A673 (cell line): Measurements from ENCODE around the gene SCEL. TPM values are rescaled to one million over a fixed set of nuclear protein-coding genes. Genes with fewer than 3 reads are reported as not detected.

Experiments
- BruUV-seq: library from RNA; stranded (reverse); fragments of 400-500 nt; replicated peaks from 2 replicates; lab custom pipeline; 2021; lab: Mats Ljungman, UMichigan
- CTCF ChIA-PET: fragments of 300-600 bp; sonication (Branson Sonifier 250); formaldehyde crosslinking; loops from one replicate; lab custom pipeline; 2022; ENCODE audit warnings: antibody characterized with exemption; lab: Charles Lee
- POLR2A ChIA-PET: fragments of 300-600 bp; sonication (Branson Sonifier 250); formaldehyde crosslinking; loops from one replicate; lab custom pipeline; 2022; ENCODE audit warnings: antibody characterized with exemption; ENCODE audit not compliant: low non-redundant PET; lab: Charles Lee
- DNase-seq: peaks from one replicate; pipeline ENCODE4 v3.0.0-alpha.2; 2015; ENCODE audit warnings: low spot score
- H3K27ac ChIP-seq: fragments of 200-600 bp; sonication (generic); 2 replicates; pipeline ENCODE4 v1.5.1; 2016; ENCODE audit warnings: mixed run types, low read depth, mild to moderate bottlenecking, mixed read lengths, antibody characterized with exemption, low read length; ENCODE audit not compliant: poor library complexity, severe bottlenecking
- H3K27me3 ChIP-seq: fragments of 200-600 bp; sonication (generic); replicated peaks from 2 replicates; pipeline ENCODE4 v1.6.1; 2017; ENCODE audit warnings: mixed run types, low read depth, mild to moderate bottlenecking, mixed read lengths, antibody characterized with exemption, low read length; ENCODE audit not compliant: insufficient read depth, poor library complexity
- H3K36me3 ChIP-seq: fragments of 200-600 bp; sonication (generic); 2 replicates; pipeline ENCODE4 v1.6.1; 2016; ENCODE audit warnings: mixed run types, mild to moderate bottlenecking, mixed read lengths, antibody characterized with exemption, low read length; ENCODE audit not compliant: insufficient read depth, poor library complexity, severe bottlenecking
- H3K4me1 ChIP-seq: fragments of 200-600 bp; sonication (generic); 2 replicates; pipeline ENCODE4 v1.6.1; 2017; ENCODE audit warnings: mixed run types, mild to moderate bottlenecking, mixed read lengths, antibody characterized with exemption, low read length; ENCODE audit not compliant: insufficient read depth, poor library complexity, severe bottlenecking
- H3K4me3 ChIP-seq: fragments of 200-600 bp; sonication (generic); 2 replicates; pipeline ENCODE4 v1.5.1; 2016; ENCODE audit warnings: low read depth, mixed run types, mild to moderate bottlenecking, mixed read lengths, low read length; ENCODE audit not compliant: poor library complexity, severe bottlenecking
- H3K9me3 ChIP-seq: fragments of 200-600 bp; sonication (generic); 2 replicates; pipeline ENCODE4 v1.6.1; 2016; ENCODE audit warnings: mixed run types, low read depth, mild to moderate bottlenecking, mixed read lengths, antibody characterized with exemption, low read length; ENCODE audit not compliant: poor library complexity, severe bottlenecking
- EZH2 ChIP-seq: fragments of 200-600 bp; sonication (generic); IDR thresholded peaks from 2 replicates; pipeline ENCODE4 v1.6.1; 2017; ENCODE audit warnings: borderline replicate concordance, low read depth, mild to moderate bottlenecking, mixed read lengths, antibody characterized with exemption, low read length; ENCODE audit not compliant: poor library complexity, severe bottlenecking
- intact Hi-C: fragments of 100-400 bp; cut with micrococcal nuclease; formaldehyde crosslinking; loops from one replicate; pipeline ENCODE4 v1.10.0; 2022; ENCODE audit not compliant: unreplicated experiment
- total RNA-seq: library from RNA; stranded (reverse); gene quantifications from 2 replicates; pipeline ENCODE4 v1.2.3, GENCODE V29; 2021
- TF ChIP-seq, protein P1 (sequence below): fragments of 300-800, 200-600 bp; sonication (generic); conservative IDR thresholded peaks from 2 replicates; pipeline ENCODE4 v1.5.1; 2017; ENCODE audit warnings: low read depth, mild to moderate bottlenecking, antibody characterized with exemption, low read length, moderate library complexity, mixed read lengths

Gene SCEL
- total RNA-seq, 1 experiment from 2014 or later: not detected

DNA sequence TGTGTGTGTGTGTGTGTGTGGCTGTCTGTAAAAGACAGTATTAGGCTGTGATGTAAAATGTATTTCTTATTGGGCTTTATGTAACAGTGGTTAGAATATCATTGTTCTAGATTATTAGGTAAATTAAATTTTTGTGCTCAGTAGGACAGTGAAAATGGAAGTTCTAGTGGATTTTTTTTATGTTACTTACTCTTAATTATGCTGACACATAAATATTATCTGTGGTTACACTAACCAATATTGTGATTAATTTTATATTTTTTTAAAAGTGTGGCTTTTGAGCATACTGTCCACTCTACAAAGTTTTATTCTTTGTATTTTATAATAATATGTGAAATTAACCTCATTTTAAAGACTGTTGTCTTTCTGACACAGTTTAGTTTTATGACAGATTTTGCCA is 80.5 kb downstream of the SCEL start:
- H3K9me3 ChIP-seq: no peaks in the 10 kb centered on the region
- no peaks in the 10 kb centered on the region for H3K27me3 ChIP-seq
- no peak overlapping the region for H3K4me3 ChIP-seq
- no peaks in the 10 kb centered on the region for H3K36me3 ChIP-seq
- TF ChIP-seq, protein P1, sequence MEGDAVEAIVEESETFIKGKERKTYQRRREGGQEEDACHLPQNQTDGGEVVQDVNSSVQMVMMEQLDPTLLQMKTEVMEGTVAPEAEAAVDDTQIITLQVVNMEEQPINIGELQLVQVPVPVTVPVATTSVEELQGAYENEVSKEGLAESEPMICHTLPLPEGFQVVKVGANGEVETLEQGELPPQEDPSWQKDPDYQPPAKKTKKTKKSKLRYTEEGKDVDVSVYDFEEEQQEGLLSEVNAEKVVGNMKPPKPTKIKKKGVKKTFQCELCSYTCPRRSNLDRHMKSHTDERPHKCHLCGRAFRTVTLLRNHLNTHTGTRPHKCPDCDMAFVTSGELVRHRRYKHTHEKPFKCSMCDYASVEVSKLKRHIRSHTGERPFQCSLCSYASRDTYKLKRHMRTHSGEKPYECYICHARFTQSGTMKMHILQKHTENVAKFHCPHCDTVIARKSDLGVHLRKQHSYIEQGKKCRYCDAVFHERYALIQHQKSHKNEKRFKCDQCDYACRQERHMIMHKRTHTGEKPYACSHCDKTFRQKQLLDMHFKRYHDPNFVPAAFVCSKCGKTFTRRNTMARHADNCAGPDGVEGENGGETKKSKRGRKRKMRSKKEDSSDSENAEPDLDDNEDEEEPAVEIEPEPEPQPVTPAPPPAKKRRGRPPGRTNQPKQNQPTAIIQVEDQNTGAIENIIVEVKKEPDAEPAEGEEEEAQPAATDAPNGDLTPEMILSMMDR: no peak
- TF ChIP-seq EZH2: no peak
- ChIA-PET CTCF (no interaction called here), POLR2A (no interaction called here)
- DNase-seq: no peak
- H3K27ac ChIP-seq: no peak overlapping the region
- no TSS peak for BruUV-seq
- H3K4me1 ChIP-seq: peaks cover 11% of the 10 kb centered on the region
- intact Hi-C loops: no loop called here

DNA sequence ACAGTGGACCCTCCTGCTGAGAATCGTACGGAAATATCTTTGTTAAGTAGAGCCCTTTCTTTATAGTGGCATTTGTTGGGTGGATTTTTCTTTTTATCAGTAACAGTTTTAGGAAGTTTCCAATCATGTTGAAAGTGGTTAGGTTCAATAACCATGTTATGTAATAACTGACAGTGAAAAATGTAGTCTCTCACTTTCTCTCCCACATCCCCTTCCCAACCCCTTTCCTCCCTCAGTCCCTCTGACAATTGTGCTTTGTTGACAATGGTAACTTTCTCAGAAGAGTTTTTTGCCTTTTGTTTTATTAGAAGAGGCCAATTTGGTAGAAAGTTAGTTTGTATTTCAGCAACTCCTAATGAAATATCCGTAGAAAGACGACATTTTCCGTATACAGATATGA is 84.1 kb downstream of the SCEL start:
- ChIA-PET CTCF (no interaction called here), POLR2A (no interaction called here)
- Histone ChIP-seq H3K27ac (no peak overlapping the region), H3K4me1 (peaks cover 11% of the 10 kb centered on the region), H3K27me3 (no peaks in the 10 kb centered on the region), H3K36me3 (no peaks in the 10 kb centered on the region), H3K4me3 (no peak overlapping the region), H3K9me3 (no peaks in the 10 kb centered on the region)
- intact Hi-C loops: no loop called here
- DNase-seq: peak; percentile 49
- no TSS peak for BruUV-seq
- TF ChIP-seq, protein P1: no peak
- no peak for TF ChIP-seq EZH2

DNA sequence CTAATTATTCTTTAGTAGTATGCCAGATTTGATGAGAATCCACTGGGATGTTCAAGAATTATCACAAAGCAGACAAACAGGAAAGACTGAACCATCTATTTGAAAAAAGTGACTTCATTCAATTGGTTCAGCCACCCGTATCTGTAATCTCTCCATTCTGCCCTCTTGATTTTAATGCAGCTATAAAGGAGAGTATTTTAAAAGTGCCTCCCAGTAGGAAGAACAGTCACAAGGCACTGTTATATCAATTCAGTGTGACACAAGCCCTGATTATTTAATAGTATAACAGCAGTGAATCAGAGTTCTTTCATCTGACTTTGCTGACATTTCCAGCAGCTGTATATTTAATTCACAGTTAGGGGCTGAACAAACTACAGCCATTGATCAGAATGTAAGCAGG is 84.6 kb downstream of the SCEL start:
- H3K27ac ChIP-seq: no peak overlapping the region
- intact Hi-C loops: no loop called here
- ChIA-PET CTCF (no interaction called here), POLR2A (no interaction called here)
- H3K27me3 ChIP-seq: no peaks in the 10 kb centered on the region
- no peaks in the 10 kb centered on the region for H3K36me3 ChIP-seq
- no peak overlapping the region for H3K4me3 ChIP-seq
- TF ChIP-seq EZH2: no peak
- TF ChIP-seq, protein P1: no peak
- BruUV-seq: no TSS peak
- peaks cover 11% of the 10 kb centered on the region for H3K4me1 ChIP-seq
- DNase-seq: peak; percentile 68
- no peaks in the 10 kb centered on the region for H3K9me3 ChIP-seq
